Stimulated activated CD4-positive, alpha-beta T cell treated with anti-CD3 and anti-CD28 coated beads, Interleukin-15, amount 100 ng/mL, for 1 hour (primary cell): ENCODE results near the gene SELENOW.
"Not testable (repeated sequence)": the region's sequence is repeated elsewhere in the genome, so short reads cannot be mapped to it uniquely, and the experiment has no call there.

ENCODE experiments used
- DNase-seq, 2 donors: peaks; one replicate each; pipeline ENCODE4 v3.0.0-alpha.2; 2020; ENCODE audit warnings: low read depth in 1 of 2, low spot score in 1 of 2

Gene SELENOW

GRCh38 chr19:47781590-47782262 lies 3.2 kb downstream of the SELENOW start:
- no peak for DNase-seq

DNA sequence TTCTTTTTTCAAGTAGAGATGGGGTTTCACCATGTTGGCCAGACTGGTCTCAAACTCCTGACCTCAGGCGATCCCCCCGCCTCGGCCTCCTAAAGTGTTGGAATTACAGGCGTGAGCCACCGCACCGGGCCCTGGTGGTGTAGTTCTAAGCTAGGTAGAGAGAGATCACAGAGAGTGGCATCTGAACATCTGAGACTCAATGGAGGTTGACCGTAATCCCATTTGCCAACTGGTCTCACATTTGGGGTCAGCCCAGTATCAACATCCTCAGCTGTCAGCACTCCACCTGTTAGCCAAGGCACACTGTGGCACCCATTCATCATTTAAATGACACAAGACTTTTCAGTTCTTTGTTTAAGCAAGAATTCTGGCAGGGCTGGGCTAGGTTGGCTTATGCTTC lies 8.1 kb downstream of the SELENOW start:
- no peak for DNase-seq

- DNase-seq: not testable (repeated sequence)
Observed at GRCh38 chr19:47787307-47787706, 8.8 kb downstream of the SELENOW start.

DNA sequence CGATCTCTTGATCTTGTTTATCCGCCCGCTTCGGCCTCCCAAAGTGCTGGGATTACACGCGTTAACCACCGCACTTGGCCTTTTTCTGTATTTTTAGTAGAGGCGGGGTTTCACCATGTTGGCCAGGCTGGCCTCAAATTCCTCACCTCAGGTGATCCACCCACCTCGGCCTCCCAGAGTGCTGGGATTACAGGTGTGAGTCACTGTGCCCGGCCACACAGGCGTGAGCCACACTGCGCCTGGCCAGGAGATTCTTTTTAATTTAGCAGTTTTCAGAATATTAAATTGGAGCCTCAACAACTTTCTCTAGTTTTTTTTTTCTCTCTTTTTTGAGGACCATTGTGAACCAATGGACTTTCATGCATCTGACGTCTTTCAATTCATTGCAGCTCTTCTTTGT lies 11.3 kb downstream of the SELENOW start:
- not testable (repeated sequence) for DNase-seq

GRCh38 chr19:47790398-47790814 lies 11.9 kb downstream of the SELENOW start:
- DNase-seq: peak; percentile 64 to 81

GRCh38 chr19:47792616-47793015 lies 14.1 kb downstream of the SELENOW start:
- DNase-seq: no peak

DNA sequence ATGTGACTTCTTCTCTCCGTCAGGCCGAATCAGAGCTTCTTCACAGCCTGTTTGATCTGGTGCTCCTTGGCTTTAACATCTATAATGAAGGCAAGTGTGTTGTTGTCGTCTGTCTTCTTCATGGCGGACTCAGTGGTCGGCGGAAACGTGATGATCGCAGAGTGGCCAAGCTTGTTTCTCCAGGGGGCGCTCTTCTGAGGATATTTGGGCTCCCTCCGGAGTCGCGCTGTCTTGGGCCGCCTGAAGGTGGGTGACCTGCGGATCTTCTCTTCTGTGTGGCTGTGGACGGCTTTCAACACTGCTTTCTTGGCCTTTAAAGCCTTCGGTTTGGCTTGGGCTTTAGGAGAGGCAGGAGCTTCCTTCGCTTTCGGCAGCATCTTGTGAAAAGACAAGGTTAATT lies 16.0 kb downstream of the SELENOW start:
- DNase-seq: no peak

DNA sequence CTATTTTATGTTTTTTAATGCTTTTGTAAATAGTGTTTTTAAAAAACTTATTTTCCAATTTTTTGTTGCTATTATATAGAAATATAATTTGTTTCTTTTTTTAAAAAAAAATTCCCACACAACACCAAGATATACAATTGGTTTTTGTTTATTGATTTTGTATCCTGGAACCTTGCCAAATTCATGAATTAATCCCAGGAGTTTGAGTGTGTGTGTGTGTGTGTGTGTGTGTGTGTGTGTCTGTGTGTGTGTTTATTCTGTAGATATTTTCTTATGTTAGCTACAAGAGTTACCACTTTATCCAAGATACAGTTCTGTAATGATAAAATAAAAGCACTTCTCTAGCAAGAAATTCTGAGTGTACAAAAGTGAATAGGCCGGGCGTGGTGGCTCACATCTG lies 18.3 kb downstream of the SELENOW start:
- DNase-seq: no peak

GRCh38 chr19:47797996-47798903 lies 19.7 kb downstream of the SELENOW start:
- DNase-seq: no peak

DNA sequence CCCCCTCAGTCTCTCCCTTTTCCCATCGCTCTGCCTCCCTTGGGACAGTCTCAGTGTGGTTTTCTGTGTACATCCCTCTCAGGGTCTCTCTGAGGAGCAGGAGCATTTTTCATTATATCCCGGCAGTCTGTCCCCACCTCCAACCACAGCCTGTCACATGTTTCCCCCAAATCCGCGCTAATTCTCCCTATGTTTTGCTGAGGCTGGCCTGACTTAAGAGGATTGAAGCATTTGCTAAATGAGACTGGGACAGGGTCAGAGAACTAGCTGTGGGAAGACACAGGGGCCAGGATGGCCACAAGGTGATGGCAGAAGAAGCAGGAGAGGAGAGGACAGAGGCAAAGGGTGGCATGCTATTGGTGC lies 20.4 kb downstream of the SELENOW start:
- DNase-seq: no peak

DNA sequence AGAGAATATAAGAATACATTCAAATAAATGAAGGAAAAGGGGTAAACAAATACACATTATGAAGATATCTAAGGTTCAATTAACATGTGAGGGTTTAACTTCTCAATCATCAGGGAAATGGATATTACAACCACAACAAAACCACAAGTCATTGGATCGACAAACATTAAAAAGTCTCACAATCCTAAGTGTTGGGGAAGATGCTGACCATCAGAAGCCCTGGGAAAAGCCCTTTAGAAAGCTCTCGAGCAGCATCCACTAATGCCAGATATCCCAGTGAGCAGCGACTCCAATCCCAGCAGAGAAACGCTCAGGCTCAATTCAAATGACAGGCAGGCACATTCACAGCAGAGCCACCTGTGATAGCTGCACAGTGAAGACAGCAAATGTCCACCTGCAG lies 22.8 kb downstream of the SELENOW start:
- no peak for DNase-seq

DNA sequence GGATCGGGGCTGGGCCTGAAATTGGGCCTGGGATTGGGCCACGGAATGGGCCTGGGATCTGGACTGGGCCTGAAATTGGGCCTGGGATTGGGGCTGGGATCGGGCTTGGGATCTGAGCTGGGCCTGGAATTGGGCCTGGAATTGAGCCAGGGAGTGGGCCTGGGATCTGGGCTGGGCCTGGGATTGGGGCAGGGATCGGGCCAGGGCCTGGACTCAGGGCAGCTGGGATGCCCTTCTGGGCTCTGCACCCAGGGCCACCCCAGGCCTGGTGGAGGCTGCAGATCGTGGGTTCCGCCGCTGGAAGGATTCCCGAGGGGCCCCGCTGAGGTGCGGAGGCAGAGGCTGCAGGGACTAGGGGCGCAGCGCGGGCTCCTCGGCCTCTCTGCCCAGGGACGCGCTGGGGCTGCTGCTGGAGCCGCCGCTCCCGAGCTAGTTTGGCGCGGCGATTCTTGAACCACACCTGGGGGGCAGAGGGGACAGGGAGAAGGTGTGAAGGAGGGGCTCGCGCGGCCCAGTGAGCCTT lies 24.1 kb downstream of the SELENOW start:
- no peak for DNase-seq

DNA sequence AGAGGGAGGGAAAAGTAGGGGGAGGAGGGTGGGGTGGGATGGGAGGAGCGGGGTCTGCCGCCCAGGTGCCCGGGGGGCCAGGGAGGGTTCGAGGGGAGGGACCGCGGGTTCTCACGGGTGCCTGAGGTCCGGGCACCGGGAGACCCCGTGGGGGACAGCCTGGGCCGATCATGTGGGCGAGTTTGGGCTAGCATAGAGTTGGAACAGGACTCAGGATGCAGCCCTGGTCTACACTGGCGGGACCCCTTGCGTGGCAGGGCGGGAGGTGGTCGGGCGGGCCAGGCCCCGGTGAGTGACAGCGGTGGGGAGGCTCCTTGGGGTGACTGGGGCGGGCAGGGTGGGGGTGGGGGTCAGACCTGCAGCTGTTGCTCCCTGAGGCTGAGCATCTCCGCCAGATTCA lies 24.6 kb downstream of the SELENOW start:
- DNase-seq: not testable (repeated sequence)

DNA sequence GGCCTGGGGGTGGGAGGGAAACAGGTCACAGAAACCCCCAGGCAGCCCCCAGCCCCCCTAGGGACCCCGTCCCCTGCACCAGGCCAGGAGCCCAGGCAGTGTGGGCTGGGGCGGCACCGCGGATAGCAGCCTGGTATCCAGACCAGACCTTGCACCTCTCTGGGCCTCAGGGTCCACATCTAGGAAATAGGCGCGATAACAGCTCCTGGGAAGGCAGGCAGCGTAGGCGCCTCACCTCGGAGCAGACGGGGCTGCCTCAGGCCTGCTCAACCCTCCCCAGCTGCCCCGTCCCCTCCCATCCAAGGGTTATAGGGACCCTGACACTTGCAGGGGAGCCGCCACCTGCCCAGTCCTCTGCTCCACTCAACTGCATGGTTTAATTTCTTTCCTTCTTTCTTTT lies 25.2 kb downstream of the SELENOW start:
- DNase-seq: not testable (repeated sequence)

- not testable (repeated sequence) for DNase-seq
Observed at GRCh38 chr19:47804451-47804850, 25.9 kb downstream of the SELENOW start, which contains the start of gene TPRX1. Gene TPRX1 (minus strand): TSS chr19:47804551. CDS start chr19:47804539, 12 bp downstream.

DNA sequence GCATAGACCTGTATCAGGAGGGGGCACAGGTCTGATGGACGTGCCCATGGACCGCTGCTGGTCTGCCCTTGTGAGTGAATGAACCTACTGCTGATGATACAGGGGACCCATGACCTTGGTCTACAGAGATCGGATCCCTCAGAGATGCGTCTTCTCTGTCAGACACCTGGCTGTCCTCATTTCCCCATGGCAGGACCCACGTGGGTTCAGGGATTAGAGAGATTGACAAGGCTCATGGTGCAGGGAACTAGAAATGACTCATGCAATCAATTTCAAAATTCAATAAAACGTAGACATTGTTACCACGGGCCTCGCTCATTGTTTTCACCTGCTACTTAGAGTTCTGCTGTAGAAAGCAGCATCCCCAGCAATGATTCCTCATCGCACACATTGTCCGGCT lies 26.8 kb downstream of the SELENOW start:
- DNase-seq: no peak

- DNase-seq: no peak
Observed at GRCh38 chr19:47806435-47806834, 27.9 kb downstream of the SELENOW start.

DNA sequence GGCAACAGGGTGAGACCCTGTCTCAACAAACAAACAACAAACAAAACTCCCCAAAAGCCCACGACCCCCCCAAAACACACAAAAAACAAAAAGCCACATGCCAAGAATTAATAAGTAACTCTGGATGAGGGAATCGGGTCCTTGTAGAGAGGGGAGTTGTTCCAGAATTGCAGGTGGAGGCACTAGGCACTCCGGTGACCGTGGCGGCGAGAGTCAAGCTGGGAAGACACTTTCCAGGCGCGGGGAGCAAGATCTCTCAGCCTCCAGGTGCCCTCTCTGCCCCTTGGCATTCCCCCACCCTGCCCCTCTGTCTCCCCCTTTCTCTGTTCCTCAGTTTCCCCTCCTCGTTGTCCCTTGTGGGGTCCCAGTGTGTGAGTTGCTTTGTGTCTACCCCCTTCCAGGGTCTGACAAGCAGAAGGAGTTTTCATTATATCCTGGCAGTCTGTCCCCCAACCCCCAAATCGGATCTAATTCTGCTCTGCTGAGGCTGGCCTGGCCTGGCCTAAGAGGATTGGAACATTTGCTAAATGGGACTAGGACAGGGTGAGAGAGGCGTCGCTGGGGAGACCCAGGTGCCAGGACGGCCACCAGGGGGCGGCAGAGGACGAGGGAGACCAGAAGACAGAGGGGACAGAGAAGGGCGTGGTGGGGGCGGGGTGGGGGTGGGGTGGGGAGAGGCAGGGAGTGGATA lies 34.9 kb downstream of the SELENOW start:
- peak; percentile 53 to 70 for DNase-seq

- no peak for DNase-seq
Observed at GRCh38 chr19:47813995-47814328, 35.5 kb downstream of the SELENOW start.

DNA sequence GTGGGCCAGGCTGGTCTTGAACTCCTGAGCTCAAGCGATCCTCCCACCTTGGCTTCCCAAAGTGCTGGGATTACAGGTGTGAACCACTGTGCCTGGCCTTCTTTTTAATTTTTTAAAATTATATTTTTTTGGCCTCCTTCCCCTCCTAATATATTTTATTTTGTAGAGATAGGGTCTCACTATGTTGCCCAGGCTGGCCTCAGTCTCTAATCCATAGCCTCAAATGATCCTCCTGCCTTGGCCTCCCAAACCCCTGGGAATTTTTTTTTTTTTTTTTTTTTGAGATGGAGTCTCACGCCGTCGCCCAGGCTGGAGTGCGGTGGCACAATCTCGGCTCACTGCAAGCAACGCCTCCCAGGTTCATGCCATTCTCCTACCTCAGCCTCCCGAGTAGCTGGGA lies 37.8 kb downstream of the SELENOW start:
- DNase-seq: not testable (repeated sequence)

DNA sequence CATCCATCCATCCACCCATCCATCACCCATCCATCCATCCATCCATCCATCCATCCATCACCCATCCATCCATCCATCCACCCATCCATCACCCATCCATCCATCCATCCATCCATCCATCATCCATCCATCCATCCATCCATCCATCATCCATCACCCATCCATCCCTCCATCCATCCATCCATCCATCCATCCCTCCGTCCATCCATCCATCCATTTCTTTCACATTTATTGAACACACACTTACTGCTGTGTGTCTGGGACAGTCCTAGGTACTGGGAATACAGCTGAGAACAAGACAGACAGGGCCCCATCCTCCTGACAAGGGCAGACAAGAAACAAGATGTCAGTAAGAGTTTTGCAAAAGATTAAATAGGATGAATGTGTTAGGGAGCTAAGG lies 39.7 kb downstream of the SELENOW start:
- DNase-seq: not testable (repeated sequence)

DNA sequence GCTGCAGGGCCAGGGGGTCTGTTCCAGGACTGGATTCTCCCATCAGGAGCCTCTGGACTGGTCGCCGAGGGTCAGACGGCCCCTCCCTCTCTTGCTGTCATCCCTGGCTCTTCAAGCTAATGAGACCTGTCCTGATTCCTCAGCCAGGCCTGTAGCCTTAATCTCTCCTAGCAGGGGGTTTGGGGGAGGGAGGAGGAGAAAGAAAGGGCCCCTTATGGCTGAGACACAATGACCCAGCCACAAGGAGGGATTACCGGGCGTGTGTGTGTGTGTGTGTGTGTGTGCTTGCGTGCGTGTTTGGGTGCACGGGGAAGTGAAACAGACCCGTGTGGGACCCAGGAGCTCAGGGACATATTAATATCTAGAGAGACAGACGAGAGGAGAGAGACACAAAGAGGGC lies 41.4 kb downstream of the SELENOW start:
- DNase-seq: no peak
